ENCODE measurements around the gene IL12RB2.
A peak's percentile ranks its signal among the peaks of the same experiment; 100 is the strongest.

Gene IL12RB2

DNA sequence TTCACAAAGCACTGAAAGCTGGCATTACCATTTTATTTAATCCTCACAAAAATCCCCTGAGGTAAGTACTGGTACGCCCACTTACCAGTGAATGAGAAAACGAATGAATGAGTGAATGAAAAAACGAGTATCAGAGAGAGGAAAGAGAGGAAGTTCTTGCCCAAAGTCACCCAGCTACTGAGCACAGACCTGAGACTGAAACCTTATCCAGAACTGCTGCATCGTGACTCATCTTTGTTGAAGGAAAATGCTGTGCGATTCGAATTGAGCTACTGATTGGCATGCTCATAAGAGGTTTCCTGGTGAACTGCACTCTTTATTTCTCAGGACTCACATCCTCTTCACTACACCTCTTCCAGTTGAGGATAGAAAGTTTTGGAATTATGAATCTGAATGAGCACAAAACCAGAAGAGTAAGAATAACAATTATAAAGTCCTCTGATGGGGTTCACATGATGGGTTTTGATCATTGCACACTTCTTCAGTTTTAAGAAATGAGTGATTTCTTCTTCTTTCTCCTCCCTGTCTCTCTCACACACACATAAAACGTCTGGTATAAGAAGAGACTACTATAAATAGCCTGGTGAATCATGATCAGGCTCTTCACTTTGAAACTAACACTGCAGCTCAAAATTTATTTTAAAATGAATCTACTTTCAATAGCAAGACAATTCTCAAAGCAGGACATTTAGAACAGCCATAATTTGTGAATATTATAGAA, 32.1 kb downstream of the IL12RB2 start:
- TF ChIP-seq, protein P1, sequence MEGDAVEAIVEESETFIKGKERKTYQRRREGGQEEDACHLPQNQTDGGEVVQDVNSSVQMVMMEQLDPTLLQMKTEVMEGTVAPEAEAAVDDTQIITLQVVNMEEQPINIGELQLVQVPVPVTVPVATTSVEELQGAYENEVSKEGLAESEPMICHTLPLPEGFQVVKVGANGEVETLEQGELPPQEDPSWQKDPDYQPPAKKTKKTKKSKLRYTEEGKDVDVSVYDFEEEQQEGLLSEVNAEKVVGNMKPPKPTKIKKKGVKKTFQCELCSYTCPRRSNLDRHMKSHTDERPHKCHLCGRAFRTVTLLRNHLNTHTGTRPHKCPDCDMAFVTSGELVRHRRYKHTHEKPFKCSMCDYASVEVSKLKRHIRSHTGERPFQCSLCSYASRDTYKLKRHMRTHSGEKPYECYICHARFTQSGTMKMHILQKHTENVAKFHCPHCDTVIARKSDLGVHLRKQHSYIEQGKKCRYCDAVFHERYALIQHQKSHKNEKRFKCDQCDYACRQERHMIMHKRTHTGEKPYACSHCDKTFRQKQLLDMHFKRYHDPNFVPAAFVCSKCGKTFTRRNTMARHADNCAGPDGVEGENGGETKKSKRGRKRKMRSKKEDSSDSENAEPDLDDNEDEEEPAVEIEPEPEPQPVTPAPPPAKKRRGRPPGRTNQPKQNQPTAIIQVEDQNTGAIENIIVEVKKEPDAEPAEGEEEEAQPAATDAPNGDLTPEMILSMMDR (IDR thresholded peaks at IDR 0.05): no peak

DNA sequence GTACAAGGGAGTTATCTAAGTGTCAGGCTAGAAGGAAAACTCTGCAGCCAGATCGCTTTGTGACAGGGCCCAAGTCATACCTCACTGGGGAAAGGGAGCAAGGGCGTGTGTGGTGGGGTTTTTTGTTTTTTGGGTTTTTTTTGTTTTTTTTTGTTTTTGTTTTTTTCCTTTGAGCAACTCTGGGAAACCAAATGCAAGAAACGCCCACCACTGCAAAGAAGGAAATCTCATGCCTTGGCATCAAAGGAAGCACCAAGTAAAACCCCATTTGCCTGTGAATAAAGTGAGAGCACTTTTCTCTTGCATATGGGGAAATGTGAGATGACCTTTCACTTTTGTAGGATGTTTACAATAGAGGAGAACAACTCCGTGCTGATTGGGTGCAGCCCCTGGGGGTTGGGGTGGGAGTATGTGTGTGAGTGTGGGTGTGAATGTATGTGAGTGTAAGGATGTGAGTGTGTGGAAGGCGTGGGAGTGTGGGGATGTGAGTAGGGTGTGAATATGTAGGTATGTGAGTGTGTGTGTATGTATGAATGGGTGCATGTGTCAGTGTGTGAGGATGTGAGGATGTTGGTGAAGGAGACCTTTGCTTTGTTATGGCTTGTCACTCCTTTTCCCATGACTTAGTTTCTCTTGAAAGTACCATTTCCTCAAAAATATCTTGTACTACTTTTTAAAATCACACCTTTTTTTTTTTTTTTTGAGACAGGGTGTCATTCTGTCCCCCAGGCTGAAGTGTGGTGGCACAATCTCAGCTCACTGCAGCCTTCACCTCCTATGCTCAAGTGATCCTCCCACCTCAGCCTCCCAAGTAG, 34.6 kb downstream of the IL12RB2 start:
- TF ChIP-seq, protein P1 (IDR thresholded peaks at IDR 0.05): no peak

DNA sequence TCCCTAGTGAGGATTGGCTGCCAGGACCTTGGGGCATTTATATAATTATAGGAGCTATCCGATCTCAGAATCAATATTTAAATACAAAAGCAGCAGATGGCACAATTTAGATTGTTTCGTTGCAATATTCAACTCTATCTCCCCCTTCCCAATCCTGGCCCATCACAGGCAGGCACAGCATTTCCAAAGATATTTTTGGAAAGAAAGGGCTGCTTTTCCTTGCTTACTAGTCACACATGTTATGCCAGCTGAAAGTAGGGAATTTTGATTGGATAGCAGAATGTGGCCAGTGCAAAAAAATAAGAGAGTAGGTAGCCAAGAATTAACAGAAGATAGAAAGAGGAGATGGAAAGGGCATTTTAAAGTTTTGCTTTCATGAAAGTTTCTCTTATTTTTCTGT, 37.9 kb downstream of the IL12RB2 start:
- TF ChIP-seq, protein P1 (IDR thresholded peaks at IDR 0.05): no peak

DNA sequence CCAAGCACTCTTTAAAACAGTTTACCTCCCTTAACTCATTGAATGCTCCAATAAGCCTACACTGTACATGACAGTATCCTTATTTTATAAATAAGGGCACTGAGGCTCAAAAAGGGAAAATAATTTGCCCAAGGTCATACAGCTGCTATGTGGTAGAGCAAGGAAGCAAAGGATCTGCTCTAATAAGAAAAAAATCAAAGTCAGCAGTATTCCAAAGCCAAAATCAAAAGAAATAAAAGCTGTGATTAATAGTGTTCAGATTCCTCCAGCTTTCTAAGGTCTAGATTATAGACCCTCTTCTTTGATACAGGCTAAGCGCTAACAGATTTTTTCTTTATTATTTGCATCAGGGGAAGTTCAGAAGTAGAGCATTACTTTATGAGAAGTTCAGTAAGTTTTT, 39.3 kb downstream of the IL12RB2 start:
- TF ChIP-seq, protein P1 (IDR thresholded peaks at IDR 0.05): no peak

DNA sequence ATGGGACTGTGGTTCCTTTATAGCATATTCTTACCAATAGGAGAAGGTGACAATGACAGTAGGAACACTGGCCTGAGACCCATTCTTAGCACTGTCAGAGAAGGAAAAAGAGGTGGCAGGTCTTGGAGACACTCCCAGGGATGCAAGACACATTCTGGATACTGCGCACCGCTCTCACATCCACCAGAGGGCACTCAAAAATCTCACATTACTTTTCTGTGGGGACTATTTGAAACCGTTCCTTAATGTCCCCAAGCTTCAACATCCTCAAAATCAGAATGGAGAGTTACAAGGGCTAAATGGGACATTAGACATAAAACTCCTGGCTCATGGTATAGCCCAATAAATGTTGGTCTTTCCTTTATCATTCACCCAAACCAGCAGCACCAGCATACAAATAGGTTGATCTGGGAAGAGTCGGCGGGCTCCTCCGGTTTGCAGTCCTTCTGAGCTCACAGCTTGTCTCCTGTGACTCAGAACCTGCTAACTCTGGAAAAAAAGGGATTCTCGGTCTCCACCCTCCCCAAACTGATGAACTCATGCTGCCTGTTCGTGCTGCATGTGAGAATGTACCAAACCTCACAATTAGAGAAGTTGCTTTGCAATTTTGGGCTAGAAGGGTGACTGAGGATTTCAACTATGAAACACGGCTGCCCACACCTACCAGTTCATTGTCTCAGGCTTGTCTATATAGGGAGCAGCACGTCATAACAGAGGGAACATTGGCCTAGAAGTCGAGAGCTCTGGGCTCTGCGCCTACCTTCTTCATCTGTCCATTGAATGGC, 40.2 kb downstream of the IL12RB2 start:
- TF ChIP-seq, protein P1 (IDR thresholded peaks at IDR 0.05): peak; percentile 84

DNA sequence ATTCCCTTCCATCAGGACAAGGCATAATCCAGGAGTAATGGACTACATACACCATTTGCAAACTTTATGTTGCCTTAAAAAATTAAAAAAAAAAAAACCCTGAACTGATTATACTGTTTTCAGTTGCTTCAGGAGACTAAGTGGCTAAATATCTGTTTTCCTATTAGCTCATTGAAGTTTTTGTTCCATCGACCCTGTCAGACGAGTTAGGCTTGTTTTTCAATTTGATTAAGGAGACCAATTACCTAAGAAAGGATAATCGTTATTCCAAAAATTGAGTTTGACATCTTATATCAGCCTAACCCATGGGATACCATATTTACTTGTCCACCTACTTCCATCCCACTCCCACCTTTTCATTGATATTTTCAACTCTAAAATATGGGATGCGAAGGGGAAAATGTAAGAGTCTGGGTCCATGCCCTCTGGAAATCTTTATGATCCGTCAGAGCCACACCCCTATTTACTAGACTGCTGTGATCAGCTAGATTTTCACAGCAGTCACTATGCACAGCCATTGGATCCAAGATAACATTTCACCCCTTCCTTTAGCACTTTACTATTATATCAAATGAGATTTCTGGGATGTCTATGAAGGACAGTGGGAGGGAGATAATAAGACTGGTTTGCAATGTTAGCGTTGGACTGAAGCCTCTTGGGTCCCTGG, 41.0 kb downstream of the IL12RB2 start:
- TF ChIP-seq, protein P1 (IDR thresholded peaks at IDR 0.05): no peak

DNA sequence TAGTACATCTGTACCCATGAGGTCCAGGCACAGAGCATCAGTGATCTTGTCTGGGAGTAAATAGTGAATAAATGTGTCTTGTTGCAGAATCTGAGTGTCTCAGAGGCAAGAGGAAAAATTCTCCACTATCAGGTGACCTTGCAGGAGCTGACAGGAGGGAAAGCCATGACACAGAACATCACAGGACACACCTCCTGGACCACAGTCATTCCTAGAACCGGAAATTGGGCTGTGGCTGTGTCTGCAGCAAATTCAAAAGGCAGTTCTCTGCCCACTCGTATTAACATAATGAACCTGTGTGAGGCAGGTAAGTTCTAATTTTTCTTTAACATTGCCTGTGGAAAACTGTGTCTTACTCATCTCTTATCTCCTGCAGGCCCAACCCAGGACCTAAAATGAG, 43.1 kb downstream of the IL12RB2 start:
- TF ChIP-seq, protein P1 (IDR thresholded peaks at IDR 0.05): no peak

All from LNCAP (cell line).